Measurements from ENCODE around the gene NOG.

NOG gene

GRCh38 chr17:56629531-56630075 is 36.1 kb downstream of the NOG start:
- ChIA-PET CTCF (interaction anchor here (0.7 kb wide), 1 partner anchor 11 kb away, joined by 3 read pairs; no protein-coding TSS in a partner anchor), POLR2A (ENCODE audit: low non-redundant PET) (no interaction called here)
- TF ChIP-seq CTCF (conservative IDR thresholded peaks at IDR 0.05; ENCODE audit: low read depth) = peak; percentile 36
- no peak overlapping the region for H3K27ac ChIP-seq
- peak; percentile 33 for DNase-seq (ENCODE audit: low spot score)

GRCh38 chr17:56630202-56630601 is 36.7 kb downstream of the NOG start:
- TF ChIP-seq CTCF (conservative IDR thresholded peaks at IDR 0.05; ENCODE audit: low read depth) = no peak
- POLR2A ChIA-PET (ENCODE audit: low non-redundant PET) = no interaction called here
- CTCF ChIA-PET = no interaction called here
- DNase-seq (ENCODE audit: low spot score) = no peak
- H3K27ac ChIP-seq = no peak overlapping the region

- H3K27ac ChIP-seq = no peak overlapping the region
- ChIA-PET CTCF (no interaction called here), POLR2A (ENCODE audit: low non-redundant PET) (no interaction called here)
- DNase-seq (ENCODE audit: low spot score) = no peak
- TF ChIP-seq CTCF (conservative IDR thresholded peaks at IDR 0.05; ENCODE audit: low read depth) = no peak
Observed at GRCh38 chr17:56633681-56634080, 40.2 kb downstream of the NOG start.

GRCh38 chr17:56635641-56636040 is 42.1 kb downstream of the NOG start:
- no peak for DNase-seq (ENCODE audit: low spot score)

GRCh38 chr17:56636265-56636664 is 42.8 kb downstream of the NOG start:
- no peak overlapping the region for H3K27ac ChIP-seq
- ChIA-PET POLR2A (ENCODE audit: low non-redundant PET) (no interaction called here), CTCF (interaction anchor here (0.6 to 1.0 kb wide), 2 partner anchors 43 to 1852 kb away, joined by 3 to 5 read pairs; partner anchors contain the start of gene NOG)
- no peak for TF ChIP-seq CTCF (conservative IDR thresholded peaks at IDR 0.05; ENCODE audit: low read depth)
- DNase-seq (ENCODE audit: low spot score) = no peak

More at GRCh38 chr17:56635641-56636040, 42.1 kb downstream of the NOG start:
- TF ChIP-seq CTCF (conservative IDR thresholded peaks at IDR 0.05; ENCODE audit: low read depth) = no peak
- H3K27ac ChIP-seq = no peak overlapping the region
- ChIA-PET POLR2A (ENCODE audit: low non-redundant PET) (no interaction called here), CTCF (interaction anchor here (0.6 to 0.7 kb wide), 2 partner anchors 43 to 232 kb away, joined by 4 read pairs; no protein-coding TSS in a partner anchor)

- TF ChIP-seq CTCF (conservative IDR thresholded peaks at IDR 0.05; ENCODE audit: low read depth) = no peak
- ChIA-PET CTCF (interaction anchor here (0.6 to 1.0 kb wide), 3 partner anchors 39 to 71 kb away, joined by 3 to 5 read pairs (median 5); partner anchors contain the start of gene NOG), POLR2A (ENCODE audit: low non-redundant PET) (no interaction called here)
- no peak for DNase-seq (ENCODE audit: low spot score)
- no peak overlapping the region for H3K27ac ChIP-seq
Observed at GRCh38 chr17:56637254-56637653, 43.8 kb downstream of the NOG start.

Measured in RWPE1 (cell line).